Liver (tissue), 9 donors: ENCODE measurements around the gene RAP1GAP2. TPM values are rescaled to one million over a fixed set of nuclear protein-coding genes. Genes with fewer than 3 reads are reported as not detected.

ENCODE experiments used
- DNase-seq: peaks from one replicate; pipeline ENCODE4 v3.0.0-alpha.2; 2017; ENCODE audit warnings: low spot score
- H3K27ac ChIP-seq, 2 donors: one replicate each; pipeline ENCODE4 v1.7.0; 2013; ENCODE audit warnings: inconsistent platforms in 2 of 2, low read length in 2 of 2, control low read depth in 1 of 2, low read depth in 1 of 2, mild to moderate bottlenecking in 1 of 2
- H3K27me3 ChIP-seq, 4 donors: one replicate each; pipeline versions ENCODE4 v1.6.1 to v1.7.0; 2013; ENCODE audit warnings: low read length in 3 of 4, inconsistent platforms in 1 of 4, mild to moderate bottlenecking in 1 of 4, moderate library complexity in 1 of 4; ENCODE audit not compliant: control insufficient read depth in 4 of 4, insufficient read depth in 4 of 4
- H3K36me3 ChIP-seq, 4 donors: one replicate each; pipeline versions ENCODE4 v1.6.1 to v1.7.0; 2013; ENCODE audit warnings: low read length in 3 of 4, mild to moderate bottlenecking in 3 of 4, low read depth in 1 of 4, moderate library complexity in 1 of 4; ENCODE audit not compliant: control insufficient read depth in 4 of 4, insufficient read depth in 3 of 4
- H3K4me1 ChIP-seq, 4 donors: one replicate each; pipeline versions ENCODE4 v1.6.1 to v1.7.0; 2013; ENCODE audit warnings: low read length in 3 of 4, mild to moderate bottlenecking in 3 of 4, moderate library complexity in 1 of 4; ENCODE audit not compliant: control insufficient read depth in 4 of 4, insufficient read depth in 4 of 4
- H3K4me3 ChIP-seq, 3 donors: one replicate each; pipeline versions ENCODE4 v1.6.1 to v1.7.0; 2013; ENCODE audit warnings: low read length in 3 of 3, control low read depth in 1 of 3, low read depth in 1 of 3, mild to moderate bottlenecking in 1 of 3
- H3K9ac ChIP-seq, 2 donors: one replicate each; pipeline ENCODE4 v1.7.0; 2013; ENCODE audit warnings: low read length in 2 of 2, mild to moderate bottlenecking in 2 of 2, moderate library complexity in 2 of 2, control low read depth in 1 of 2, low read depth in 1 of 2
- H3K9me3 ChIP-seq, 4 donors: one replicate each; pipeline versions ENCODE4 v1.6.1 to v1.7.0; 2013; ENCODE audit warnings: low read length in 3 of 4; ENCODE audit not compliant: control insufficient read depth in 4 of 4
- EGR1 ChIP-seq, 2 donors: IDR thresholded peaks; 2 replicates each; pipeline ENCODE4 v1.6.1; 2016 to 2018; ENCODE audit warnings: antibody characterized with exemption in 2 of 2, low read depth in 2 of 2
- FOXA1 ChIP-seq: IDR thresholded peaks from 2 replicates; pipeline ENCODE4 v1.6.1; 2016; ENCODE audit warnings: antibody characterized with exemption
- FOXA2 ChIP-seq: IDR thresholded peaks from 2 replicates; pipeline ENCODE4 v1.6.1; 2016; ENCODE audit warnings: antibody characterized with exemption
- GABPA ChIP-seq, 2 donors: IDR thresholded peaks in 1 of 2; conservative IDR thresholded peaks in 1 of 2; 2 replicates each; pipeline ENCODE4 v1.6.1; 2016; ENCODE audit warnings: antibody characterized with exemption in 2 of 2, mild to moderate bottlenecking in 1 of 2, moderate library complexity in 1 of 2
- HNF4A ChIP-seq, 2 donors: conservative IDR thresholded peaks; 2 replicates each; pipeline ENCODE4 v1.6.1; 2016; ENCODE audit warnings: antibody characterized with exemption in 2 of 2, mild to moderate bottlenecking in 2 of 2
- HNF4G ChIP-seq: IDR thresholded peaks from 2 replicates; pipeline ENCODE4 v1.6.1; 2016; ENCODE audit warnings: antibody characterized with exemption
- JUND ChIP-seq, 2 donors: IDR thresholded peaks; 2 replicates each; pipeline ENCODE4 v1.6.1; 2016; ENCODE audit warnings: antibody characterized with exemption in 2 of 2
- NR2F2 ChIP-seq: IDR thresholded peaks from 2 replicates; pipeline ENCODE4 v1.6.1; 2016; ENCODE audit warnings: antibody characterized with exemption
- RAD21 ChIP-seq, 2 donors: IDR thresholded peaks; 2 replicates each; pipeline ENCODE4 v1.6.1; 2016; ENCODE audit warnings: antibody characterized with exemption in 2 of 2, mild to moderate bottlenecking in 2 of 2
- RXRA ChIP-seq, 2 donors: IDR thresholded peaks; 2 replicates each; pipeline ENCODE4 v1.6.1; 2017 to 2018; ENCODE audit warnings: antibody characterized with exemption in 2 of 2, mild to moderate bottlenecking in 1 of 2
- SP1 ChIP-seq: IDR thresholded peaks from 2 replicates; pipeline ENCODE4 v1.6.1; 2018; ENCODE audit warnings: antibody characterized with exemption, mild to moderate bottlenecking
- TAF1 ChIP-seq: conservative IDR thresholded peaks from 2 replicates; pipeline ENCODE4 v1.6.1; 2016; ENCODE audit warnings: antibody characterized with exemption, mild to moderate bottlenecking
- YY1 ChIP-seq: IDR thresholded peaks from 2 replicates; pipeline ENCODE4 v1.6.1; 2016; ENCODE audit warnings: antibody characterized with exemption, mild to moderate bottlenecking
- WGBS: extraction: QIAGEN DNeasy Blood & Tissue Kit; methylation state at CpG from one replicate; pipeline ENCODE4 v1.1.7; 2013; 5-methylcytosine and 5-hydroxymethylcytosine counted together
- polyA plus RNA-seq, 2 donors: library from polyadenylated mRNA; stranded (reverse) in 1 of 2; unstranded in 1 of 2; fragments of 200-250 nt in 1 of 2; fragments of >200 nt in 1 of 2; fragmentation: Nextera tagmentation in 1 of 2; extraction: Ambion mirVana in 1 of 2; gene quantifications; one replicate each; pipeline versions ENCODE4 v1.2.1 to v1.2.3, GENCODE V29; 2013 to 2015
- total RNA-seq, 2 donors: library from RNA; depleted of rRNA; stranded (reverse); fragments of >200 nt; gene quantifications; one replicate each; pipeline ENCODE4 v1.2.3, GENCODE V29; 2014
- TF ChIP-seq, protein P1 (sequence below): IDR thresholded peaks from 2 replicates; pipeline ENCODE4 v1.6.1; 2016; ENCODE audit warnings: antibody characterized with exemption
- TF ChIP-seq, protein P2 (sequence below): fragments of 150-350 bp; IDR thresholded peaks from 2 replicates; pipeline ENCODE4 v1.5.1; 2017; ENCODE audit warnings: improper control_type of control experiment, low read depth, low read length; ENCODE audit not compliant: missing input control
- TF ChIP-seq, protein P3 (sequence below): IDR thresholded peaks from 2 replicates; pipeline ENCODE4 v1.6.1; 2016; ENCODE audit warnings: antibody characterized with exemption, mild to moderate bottlenecking
- TF ChIP-seq, protein P4 (sequence below): IDR thresholded peaks from 2 replicates; pipeline ENCODE4 v1.6.1; 2016; ENCODE audit warnings: antibody characterized with exemption
- TF ChIP-seq, protein P5 (sequence below): IDR thresholded peaks from 2 replicates; pipeline ENCODE4 v1.6.1; 2016; ENCODE audit warnings: antibody characterized with exemption
- donor health status: healthy.
- donor health status: healthy.
- donor health status: healthy.
- donor health status: healthy.
- donor health status: healthy.

Gene RAP1GAP2
- total and polyA plus RNA-seq, 4 donors: 0.56 to 1.7 (median 1.1) TPM

DNA sequence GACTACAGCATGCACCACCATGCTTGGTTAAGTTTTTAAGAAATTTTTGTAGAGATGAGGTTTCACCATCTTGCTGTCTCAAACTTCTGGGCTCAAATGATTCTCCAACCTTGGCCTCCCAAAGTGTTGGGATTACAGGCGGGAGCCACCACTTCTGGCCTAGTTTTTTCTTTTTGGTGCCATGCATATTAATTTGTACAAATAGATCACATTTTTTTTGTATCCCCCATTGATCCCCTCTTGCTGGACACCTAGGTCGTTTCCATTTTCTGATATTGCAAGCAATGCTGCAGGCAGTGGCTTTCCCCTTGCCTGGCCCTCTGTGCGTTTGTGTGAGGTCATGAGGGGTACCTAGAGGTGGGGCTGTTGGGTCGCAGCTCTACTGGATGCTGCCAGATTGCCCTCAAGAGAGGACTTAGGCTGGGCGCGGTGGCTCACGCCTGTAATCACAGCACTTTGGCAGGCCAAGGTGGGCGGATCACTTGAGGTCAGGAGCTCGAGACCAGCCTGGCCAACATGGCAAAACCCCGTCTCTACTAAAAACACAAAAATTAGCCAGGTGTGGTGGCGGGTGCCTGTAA lies 23.8 kb downstream of the RAP1GAP2 start:
- Histone ChIP-seq H3K4me3 (no peak overlapping the region), H3K36me3 (no peaks in the 10 kb centered on the region), H3K9ac (no peak overlapping the region), H3K4me1 (no peaks in the 10 kb centered on the region), H3K9me3 (no peaks in the 10 kb centered on the region), H3K27ac (no peak overlapping the region), H3K27me3 (no peaks in the 10 kb centered on the region)
- TF ChIP-seq TAF1: no peak
- TF ChIP-seq SP1: no peak
- TF ChIP-seq RXRA (IDR thresholded peaks at IDR 0.05): no peak
- no peak for TF ChIP-seq RAD21 (IDR thresholded peaks at IDR 0.05)
- TF ChIP-seq HNF4G: no peak
- TF ChIP-seq, protein P1, sequence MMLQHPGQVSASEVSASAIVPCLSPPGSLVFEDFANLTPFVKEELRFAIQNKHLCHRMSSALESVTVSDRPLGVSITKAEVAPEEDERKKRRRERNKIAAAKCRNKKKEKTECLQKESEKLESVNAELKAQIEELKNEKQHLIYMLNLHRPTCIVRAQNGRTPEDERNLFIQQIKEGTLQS: no peak
- no peak for TF ChIP-seq EGR1 (IDR thresholded peaks at IDR 0.05; ENCODE audit: low read depth in 2 of 2)
- TF ChIP-seq NR2F2: no peak
- TF ChIP-seq HNF4A (conservative IDR thresholded peaks at IDR 0.05): no peak
- TF ChIP-seq, protein P2, sequence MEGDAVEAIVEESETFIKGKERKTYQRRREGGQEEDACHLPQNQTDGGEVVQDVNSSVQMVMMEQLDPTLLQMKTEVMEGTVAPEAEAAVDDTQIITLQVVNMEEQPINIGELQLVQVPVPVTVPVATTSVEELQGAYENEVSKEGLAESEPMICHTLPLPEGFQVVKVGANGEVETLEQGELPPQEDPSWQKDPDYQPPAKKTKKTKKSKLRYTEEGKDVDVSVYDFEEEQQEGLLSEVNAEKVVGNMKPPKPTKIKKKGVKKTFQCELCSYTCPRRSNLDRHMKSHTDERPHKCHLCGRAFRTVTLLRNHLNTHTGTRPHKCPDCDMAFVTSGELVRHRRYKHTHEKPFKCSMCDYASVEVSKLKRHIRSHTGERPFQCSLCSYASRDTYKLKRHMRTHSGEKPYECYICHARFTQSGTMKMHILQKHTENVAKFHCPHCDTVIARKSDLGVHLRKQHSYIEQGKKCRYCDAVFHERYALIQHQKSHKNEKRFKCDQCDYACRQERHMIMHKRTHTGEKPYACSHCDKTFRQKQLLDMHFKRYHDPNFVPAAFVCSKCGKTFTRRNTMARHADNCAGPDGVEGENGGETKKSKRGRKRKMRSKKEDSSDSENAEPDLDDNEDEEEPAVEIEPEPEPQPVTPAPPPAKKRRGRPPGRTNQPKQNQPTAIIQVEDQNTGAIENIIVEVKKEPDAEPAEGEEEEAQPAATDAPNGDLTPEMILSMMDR: no peak
- no peak for TF ChIP-seq GABPA (IDR thresholded peaks at IDR 0.05 in 1 of 2, conservative IDR thresholded peaks at IDR 0.05 in 1 of 2)
- TF ChIP-seq, protein P3, sequence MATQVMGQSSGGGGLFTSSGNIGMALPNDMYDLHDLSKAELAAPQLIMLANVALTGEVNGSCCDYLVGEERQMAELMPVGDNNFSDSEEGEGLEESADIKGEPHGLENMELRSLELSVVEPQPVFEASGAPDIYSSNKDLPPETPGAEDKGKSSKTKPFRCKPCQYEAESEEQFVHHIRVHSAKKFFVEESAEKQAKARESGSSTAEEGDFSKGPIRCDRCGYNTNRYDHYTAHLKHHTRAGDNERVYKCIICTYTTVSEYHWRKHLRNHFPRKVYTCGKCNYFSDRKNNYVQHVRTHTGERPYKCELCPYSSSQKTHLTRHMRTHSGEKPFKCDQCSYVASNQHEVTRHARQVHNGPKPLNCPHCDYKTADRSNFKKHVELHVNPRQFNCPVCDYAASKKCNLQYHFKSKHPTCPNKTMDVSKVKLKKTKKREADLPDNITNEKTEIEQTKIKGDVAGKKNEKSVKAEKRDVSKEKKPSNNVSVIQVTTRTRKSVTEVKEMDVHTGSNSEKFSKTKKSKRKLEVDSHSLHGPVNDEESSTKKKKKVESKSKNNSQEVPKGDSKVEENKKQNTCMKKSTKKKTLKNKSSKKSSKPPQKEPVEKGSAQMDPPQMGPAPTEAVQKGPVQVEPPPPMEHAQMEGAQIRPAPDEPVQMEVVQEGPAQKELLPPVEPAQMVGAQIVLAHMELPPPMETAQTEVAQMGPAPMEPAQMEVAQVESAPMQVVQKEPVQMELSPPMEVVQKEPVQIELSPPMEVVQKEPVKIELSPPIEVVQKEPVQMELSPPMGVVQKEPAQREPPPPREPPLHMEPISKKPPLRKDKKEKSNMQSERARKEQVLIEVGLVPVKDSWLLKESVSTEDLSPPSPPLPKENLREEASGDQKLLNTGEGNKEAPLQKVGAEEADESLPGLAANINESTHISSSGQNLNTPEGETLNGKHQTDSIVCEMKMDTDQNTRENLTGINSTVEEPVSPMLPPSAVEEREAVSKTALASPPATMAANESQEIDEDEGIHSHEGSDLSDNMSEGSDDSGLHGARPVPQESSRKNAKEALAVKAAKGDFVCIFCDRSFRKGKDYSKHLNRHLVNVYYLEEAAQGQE: no peak
- TF ChIP-seq, protein P4, sequence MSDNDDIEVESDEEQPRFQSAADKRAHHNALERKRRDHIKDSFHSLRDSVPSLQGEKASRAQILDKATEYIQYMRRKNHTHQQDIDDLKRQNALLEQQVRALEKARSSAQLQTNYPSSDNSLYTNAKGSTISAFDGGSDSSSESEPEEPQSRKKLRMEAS: no peak
- TF ChIP-seq JUND (IDR thresholded peaks at IDR 0.05): no peak
- TF ChIP-seq YY1: no peak
- no peak for TF ChIP-seq FOXA1
- no peak for TF ChIP-seq FOXA2
- TF ChIP-seq, protein P5, sequence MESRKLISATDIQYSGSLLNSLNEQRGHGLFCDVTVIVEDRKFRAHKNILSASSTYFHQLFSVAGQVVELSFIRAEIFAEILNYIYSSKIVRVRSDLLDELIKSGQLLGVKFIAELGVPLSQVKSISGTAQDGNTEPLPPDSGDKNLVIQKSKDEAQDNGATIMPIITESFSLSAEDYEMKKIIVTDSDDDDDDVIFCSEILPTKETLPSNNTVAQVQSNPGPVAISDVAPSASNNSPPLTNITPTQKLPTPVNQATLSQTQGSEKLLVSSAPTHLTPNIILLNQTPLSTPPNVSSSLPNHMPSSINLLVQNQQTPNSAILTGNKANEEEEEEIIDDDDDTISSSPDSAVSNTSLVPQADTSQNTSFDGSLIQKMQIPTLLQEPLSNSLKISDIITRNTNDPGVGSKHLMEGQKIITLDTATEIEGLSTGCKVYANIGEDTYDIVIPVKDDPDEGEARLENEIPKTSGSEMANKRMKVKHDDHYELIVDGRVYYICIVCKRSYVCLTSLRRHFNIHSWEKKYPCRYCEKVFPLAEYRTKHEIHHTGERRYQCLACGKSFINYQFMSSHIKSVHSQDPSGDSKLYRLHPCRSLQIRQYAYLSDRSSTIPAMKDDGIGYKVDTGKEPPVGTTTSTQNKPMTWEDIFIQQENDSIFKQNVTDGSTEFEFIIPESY: no peak
- WGBS: 88% methylated on average over 11 of the region's 11 CpGs
- no peak for DNase-seq
